Epithelial cell of esophagus (primary cell): ENCODE data around the gene NLRP1.
A peak's percentile ranks its signal among the peaks of the same experiment; 100 is the strongest.

Experiments used
- DNase-seq: peaks from one replicate; pipeline ENCODE4 v3.0.0; 2010; ENCODE audit warnings: low read depth
- H3K4me3 ChIP-seq: 2 replicates; pipeline ENCODE4 v1.5.1; 2011; ENCODE audit warnings: mild to moderate bottlenecking, low read length, control low read depth
- CTCF ChIP-seq: IDR thresholded peaks from 2 replicates; pipeline ENCODE4 v1.5.1; 2011; ENCODE audit warnings: low read depth, mild to moderate bottlenecking, low read length, control low read depth, inconsistent platforms; ENCODE audit not compliant: insufficient read depth; ENCODE audit errors: missing control alignments

NLRP1 gene

DNA sequence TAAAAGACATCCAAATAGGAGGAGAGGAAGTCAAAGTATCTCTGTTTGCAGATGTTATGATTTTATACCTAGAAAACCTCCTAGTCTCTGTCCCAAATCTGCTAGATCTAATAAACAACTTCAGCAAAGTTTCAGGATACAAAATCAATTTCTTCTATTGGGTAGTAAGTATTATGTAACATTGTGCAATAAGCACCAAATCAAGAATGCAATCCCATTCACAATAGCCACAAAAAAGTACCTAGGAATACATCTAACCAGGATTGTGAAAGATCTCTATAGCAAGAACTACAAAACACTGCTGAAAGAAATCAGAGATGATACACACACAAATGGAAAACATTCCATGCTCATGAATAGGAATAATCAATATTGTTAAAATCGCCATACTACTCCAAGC, 13.0 kb downstream of the NLRP1 start:
- no peak overlapping the region for H3K4me3 ChIP-seq
- TF ChIP-seq CTCF = no peak
- no peak for DNase-seq

DNA sequence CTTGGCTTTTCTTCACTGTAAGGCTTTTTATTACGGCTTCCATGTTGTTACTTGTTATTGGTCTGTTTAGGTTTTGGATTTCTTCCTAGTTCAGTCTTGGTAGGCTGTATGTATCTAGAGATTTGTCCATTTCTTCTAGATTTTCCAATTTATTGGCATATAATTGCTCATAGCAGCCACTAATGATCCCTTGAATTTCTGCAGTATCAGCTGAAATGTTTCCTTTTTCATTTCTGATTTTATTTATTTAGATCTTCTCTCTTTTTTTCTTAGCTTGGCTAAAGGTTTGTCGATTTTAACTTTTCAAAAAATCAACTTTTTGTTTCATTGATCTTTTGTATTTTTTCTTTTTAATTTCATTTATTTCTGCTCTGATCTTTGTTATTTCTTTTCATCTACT, 18.5 kb downstream of the NLRP1 start:
- no peak overlapping the region for H3K4me3 ChIP-seq
- TF ChIP-seq CTCF = no peak
- DNase-seq = no peak

DNA sequence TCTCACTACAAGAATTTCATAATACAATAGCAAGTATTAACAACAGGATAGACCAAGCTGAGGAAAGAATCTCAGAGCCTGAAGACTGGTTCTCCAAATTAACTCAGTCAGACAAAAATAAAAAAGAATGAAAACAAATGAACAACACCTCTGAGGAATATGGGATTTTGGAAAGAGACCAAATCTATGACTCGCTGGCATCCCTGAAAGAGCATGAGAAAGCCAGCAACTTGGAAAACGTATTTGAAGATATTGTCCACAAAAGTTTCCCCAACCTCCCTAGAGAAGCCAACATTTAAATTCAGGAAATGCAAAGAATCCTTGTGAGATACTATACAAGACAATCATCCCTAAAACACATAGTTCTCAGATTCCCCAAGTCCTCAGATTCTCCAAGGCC, 20.9 kb downstream of the NLRP1 start:
- DNase-seq = peak; percentile 43
- no peak for TF ChIP-seq CTCF

DNA sequence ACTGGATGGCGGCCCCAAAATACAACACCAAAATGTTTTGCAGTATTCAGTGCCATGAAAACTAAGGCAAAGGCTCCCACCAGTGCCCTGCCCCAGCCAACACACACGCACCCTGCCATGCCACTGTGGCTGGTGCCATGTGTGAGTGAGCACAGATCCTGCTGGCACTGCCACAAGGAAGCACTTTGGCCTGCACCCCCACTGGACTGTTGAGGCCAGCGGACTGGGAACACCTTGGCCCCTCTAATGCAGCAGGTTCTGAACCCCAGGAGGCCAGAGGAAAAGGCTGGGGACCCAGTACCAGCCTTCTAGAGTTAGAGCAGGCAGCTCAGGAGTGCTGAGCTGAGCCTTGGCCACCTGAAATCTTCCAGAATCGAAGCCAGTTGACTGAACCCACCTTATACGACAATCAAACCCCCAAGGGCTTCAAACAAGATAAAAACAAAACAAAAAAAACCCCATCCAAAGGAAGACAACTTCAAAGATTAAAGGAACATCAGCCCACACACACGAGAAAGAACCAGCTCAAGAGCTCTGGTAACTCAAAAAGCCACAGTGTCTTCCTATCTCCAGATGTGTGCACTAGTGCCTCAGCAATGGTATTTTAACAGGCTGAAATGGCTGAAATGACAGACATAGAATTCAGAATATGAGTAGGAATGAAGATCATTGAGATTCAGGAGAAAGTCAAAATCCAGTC, 21.5 kb downstream of the NLRP1 start:
- TF ChIP-seq CTCF = no peak
- DNase-seq = no peak
- H3K4me3 ChIP-seq = no peak overlapping the region

More for the DNA sequence above, 20.9 kb downstream of the NLRP1 start:
- no peak overlapping the region for H3K4me3 ChIP-seq

GRCh38 chr17:5561736-5562571, 22.4 kb downstream of the NLRP1 start:
- no peak for DNase-seq
- H3K4me3 ChIP-seq = no peak overlapping the region
- no peak for TF ChIP-seq CTCF

DNA sequence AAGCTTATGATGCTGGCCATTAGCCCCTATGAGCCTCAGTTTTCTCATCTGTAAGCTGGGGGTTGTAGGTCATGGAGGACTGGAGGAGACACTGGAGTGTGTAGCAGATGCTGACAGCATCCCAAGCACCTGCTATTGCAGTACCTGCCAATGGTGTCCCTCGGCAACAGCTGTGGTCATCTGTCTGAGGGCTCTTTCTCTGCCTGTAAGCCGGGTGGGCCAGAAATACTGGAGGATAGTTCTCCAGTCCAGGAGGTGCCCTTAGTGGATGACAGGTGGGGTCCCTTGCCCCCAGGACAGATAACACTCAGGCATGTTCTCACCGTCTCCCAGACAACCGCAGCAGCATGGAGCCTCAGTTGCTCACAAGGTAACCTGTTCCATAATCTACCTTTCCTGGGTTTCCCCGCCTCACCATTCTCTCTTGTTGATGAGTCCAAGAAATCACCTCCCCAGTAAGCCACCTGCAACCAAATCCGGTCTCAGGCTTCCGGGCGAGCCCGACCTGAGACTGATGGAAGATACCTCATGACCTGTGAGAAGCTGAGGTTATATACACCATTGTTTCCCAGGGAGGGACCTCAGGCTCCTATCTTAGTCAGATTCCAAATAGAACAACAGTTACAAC, 23.8 kb downstream of the NLRP1 start:
- no peak overlapping the region for H3K4me3 ChIP-seq

More for the DNA sequence above, 23.8 kb downstream of the NLRP1 start:
- DNase-seq = no peak
- TF ChIP-seq CTCF = no peak
